ENCODE data around the gene CBL. TPM values are rescaled to one million over a fixed set of nuclear protein-coding genes. Genes with fewer than 3 reads are reported as not detected.

CBL gene
- total RNA-seq, 2 experiments from 2014 or later = 27.0 to 27.5 TPM

- Mint-ChIP-seq H3K4me1 (ENCODE audit: low read depth) (peaks cover 15% of the 10 kb centered on the region), H3K4me3 (no peak overlapping the region), H3K27me3 (no peaks in the 10 kb centered on the region), H3K9me3 (no peaks in the 10 kb centered on the region), H3K36me3 (ENCODE audit: low read depth) (peaks cover 15% of the 10 kb centered on the region), H3K27ac (no peak overlapping the region)
- intact Hi-C loops (cut with micrococcal nuclease) = no loop called here
- ATAC-seq (peak; percentile 27), DNase-seq (no peak)
- TF ChIP-seq CTCF (IDR thresholded peaks at IDR 0.05) = no peak
- CTCF ChIA-PET = interaction anchor here (0.7 kb wide), 1 partner anchor 9 kb away, joined by 3 read pairs; no protein-coding TSS in a partner anchor
- POLR2A ChIA-PET = interaction anchor here (1.3 kb wide), 1 partner anchor 26 kb away, joined by 4 read pairs; no protein-coding TSS in a partner anchor
Observed at GRCh38 chr11:119175493-119176077, 30.6 kb upstream of the CBL start.

- TF ChIP-seq CTCF (IDR thresholded peaks at IDR 0.05) = no peak
- Mint-ChIP-seq H3K27me3 (no peaks in the 10 kb centered on the region), H3K4me1 (ENCODE audit: low read depth) (peaks cover 15% of the 10 kb centered on the region), H3K9me3 (no peaks in the 10 kb centered on the region), H3K36me3 (ENCODE audit: low read depth) (peaks cover 18% of the 10 kb centered on the region), H3K27ac (no peak overlapping the region), H3K4me3 (no peak overlapping the region)
- DNase-seq = no peak
- CTCF ChIA-PET = interaction anchor here (1.1 to 2.6 kb wide), 3 partner anchors 22 to 163 kb away, joined by 3 to 10 read pairs (median 3); partner anchors contain the start of gene C1QTNF5
- no peak for ATAC-seq
- POLR2A ChIA-PET = interaction anchor here (0.9 kb wide), 1 partner anchor 9 kb away, joined by 3 read pairs; no protein-coding TSS in a partner anchor
- intact Hi-C loops (cut with micrococcal nuclease) = no loop called here
Observed at GRCh38 chr11:119178166-119178680, 27.9 kb upstream of the CBL start.

GRCh38 chr11:119179342-119179741 lies 26.8 kb upstream of the CBL start:
- H3K4me3 Mint-ChIP-seq = no peak overlapping the region
- no peak for TF ChIP-seq CTCF (IDR thresholded peaks at IDR 0.05)
- ChIA-PET CTCF (interaction anchor here (0.6 to 1.5 kb wide), 2 partner anchors 10 to 17 kb away, joined by 3 to 6 read pairs; no protein-coding TSS in a partner anchor), POLR2A (interaction anchor here (1.1 kb wide), 1 partner anchor 9 kb away, joined by 3 read pairs; no protein-coding TSS in a partner anchor)
- no peaks in the 10 kb centered on the region for H3K27me3 Mint-ChIP-seq
- H3K36me3 Mint-ChIP-seq (ENCODE audit: low read depth) = peaks cover 18% of the 10 kb centered on the region
- intact Hi-C loops (cut with micrococcal nuclease) = no loop called here
- H3K27ac Mint-ChIP-seq = no peak overlapping the region
- DNase-seq = no peak
- no peaks in the 10 kb centered on the region for H3K9me3 Mint-ChIP-seq
- peaks cover 15% of the 10 kb centered on the region for H3K4me1 Mint-ChIP-seq (ENCODE audit: low read depth)
- no peak for ATAC-seq

GRCh38 chr11:119179983-119180382 lies 26.2 kb upstream of the CBL start:
- ChIA-PET POLR2A (interaction anchor here (1.1 kb wide), 1 partner anchor 10 kb away, joined by 3 read pairs; no protein-coding TSS in a partner anchor), CTCF (interaction anchor here (0.6 to 1.5 kb wide), 2 partner anchors 11 to 17 kb away, joined by 3 to 6 read pairs; no protein-coding TSS in a partner anchor)
- no peak for ATAC-seq
- no peak for DNase-seq
- H3K4me3 Mint-ChIP-seq = no peak overlapping the region
- H3K27ac Mint-ChIP-seq = no peak overlapping the region
- no peaks in the 10 kb centered on the region for H3K9me3 Mint-ChIP-seq
- no peaks in the 10 kb centered on the region for H3K27me3 Mint-ChIP-seq
- intact Hi-C loops (cut with micrococcal nuclease) = no loop called here
- peaks cover 15% of the 10 kb centered on the region for H3K4me1 Mint-ChIP-seq (ENCODE audit: low read depth)
- TF ChIP-seq CTCF (IDR thresholded peaks at IDR 0.05) = no peak
- peaks cover 16% of the 10 kb centered on the region for H3K36me3 Mint-ChIP-seq (ENCODE audit: low read depth)
